ENCODE results near the gene C10orf90. TPM values are rescaled to one million over a fixed set of nuclear protein-coding genes. Genes with fewer than 3 reads are reported as not detected.

The C10orf90 gene
- total RNA-seq, 1 donor from 2014 or later, result not detected

- DNase-seq (no peak), ATAC-seq (no peak)
- Histone ChIP-seq H3K36me3 (no peaks in the 10 kb centered on the region), H3K27ac (no peak overlapping the region), H3K27me3 (ENCODE audit: low read depth) (no peaks in the 10 kb centered on the region), H3K9me3 (no peaks in the 10 kb centered on the region), H3K4me3 (no peak overlapping the region), H3K4me1 (no peaks in the 10 kb centered on the region)
- intact Hi-C loops (cut with DNase I), result no loop called here
- no peak for TF ChIP-seq CTCF (IDR thresholded peaks at IDR 0.05)
These were observed 154.0 kb downstream of the C10orf90 start for GRCh38 chr10:126516515-126516914.

GRCh38 chr10:126511917-126512479, 158.5 kb downstream of the C10orf90 start:
- no peaks in the 10 kb centered on the region for H3K27me3 ChIP-seq (ENCODE audit: low read depth)
- H3K4me3 ChIP-seq, result no peak overlapping the region
- DNase-seq (no peak), ATAC-seq (no peak)
- H3K27ac ChIP-seq, result no peak overlapping the region
- no peaks in the 10 kb centered on the region for H3K36me3 ChIP-seq
- TF ChIP-seq CTCF (IDR thresholded peaks at IDR 0.05), result no peak
- no peaks in the 10 kb centered on the region for H3K4me1 ChIP-seq
- H3K9me3 ChIP-seq, result no peaks in the 10 kb centered on the region
- intact Hi-C loops (cut with DNase I), result no loop called here

- ATAC-seq (no peak), DNase-seq (no peak)
- no peak overlapping the region for H3K4me3 ChIP-seq
- no peaks in the 10 kb centered on the region for H3K4me1 ChIP-seq
- H3K9me3 ChIP-seq, result no peaks in the 10 kb centered on the region
- intact Hi-C loops (cut with DNase I), result no loop called here
- H3K36me3 ChIP-seq, result no peaks in the 10 kb centered on the region
- TF ChIP-seq CTCF (IDR thresholded peaks at IDR 0.05), result no peak
- H3K27ac ChIP-seq, result no peak overlapping the region
- H3K27me3 ChIP-seq (ENCODE audit: low read depth), result no peaks in the 10 kb centered on the region
These were observed 161.3 kb downstream of the C10orf90 start for GRCh38 chr10:126509182-126509581.

- no peaks in the 10 kb centered on the region for H3K27me3 ChIP-seq (ENCODE audit: low read depth)
- no peak overlapping the region for H3K27ac ChIP-seq
- no peak for TF ChIP-seq CTCF (IDR thresholded peaks at IDR 0.05)
- DNase-seq, result no peak
- ATAC-seq, result no peak
- H3K4me3 ChIP-seq, result no peak overlapping the region
- H3K36me3 ChIP-seq, result no peaks in the 10 kb centered on the region
- H3K4me1 ChIP-seq, result no peaks in the 10 kb centered on the region
- H3K9me3 ChIP-seq, result no peaks in the 10 kb centered on the region
- intact Hi-C loops (cut with DNase I), result no loop called here
These were observed 161.9 kb downstream of the C10orf90 start for GRCh38 chr10:126508535-126509040.

- H3K4me1 ChIP-seq, result no peaks in the 10 kb centered on the region
- H3K4me3 ChIP-seq, result no peak overlapping the region
- no peak overlapping the region for H3K27ac ChIP-seq
- H3K36me3 ChIP-seq, result no peaks in the 10 kb centered on the region
- no peak for TF ChIP-seq CTCF (IDR thresholded peaks at IDR 0.05)
- intact Hi-C loops (cut with DNase I), result no loop called here
- no peak for ATAC-seq
- H3K27me3 ChIP-seq (ENCODE audit: low read depth), result no peaks in the 10 kb centered on the region
- DNase-seq, result no peak
- H3K9me3 ChIP-seq, result no peaks in the 10 kb centered on the region
These were observed 165.8 kb downstream of the C10orf90 start for GRCh38 chr10:126504761-126505112.

Data from lower lobe of right lung (tissue), 2 donors.